Measurements from ENCODE around the gene ZNF263. TPM values are rescaled to one million over a fixed set of nuclear protein-coding genes. Genes with fewer than 3 reads are reported as not detected.

The ZNF263 gene
- total RNA-seq, 1 experiment from 2014 or later: 29.5 TPM

GRCh38 chr16:3327514-3327913, 44.2 kb downstream of the ZNF263 start:
- Mint-ChIP-seq H3K27me3 (ENCODE audit: low read depth) (peaks cover 30% of the 10 kb centered on the region), H3K36me3 (peaks cover 2% of the 10 kb centered on the region; the same call in 1 of the 2 replicates), H3K9me3 (peaks cover 36% of the 10 kb centered on the region), H3K27ac (no peak overlapping the region), H3K4me3 (no peak overlapping the region), H3K4me1 (no peaks in the 10 kb centered on the region)
- POLR2A ChIA-PET: no interaction called here
- ATAC-seq (no peak), DNase-seq (ENCODE audit: low spot score) (no peak)
- TF ChIP-seq ZNF423 (CRISPR knock-in tag; IDR thresholded peaks at IDR 0.05) (no peak), ZNF317 (CRISPR knock-in tag; IDR thresholded peaks at IDR 0.05; ENCODE audit: borderline replicate concordance, low read depth) (no peak), ZNF232 (CRISPR knock-in tag; IDR thresholded peaks at IDR 0.05) (no peak), CREB1 (CRISPR knock-in tag; IDR thresholded peaks at IDR 0.05) (no peak), E2F1 (CRISPR knock-in tag; IDR thresholded peaks at IDR 0.05) (no peak), KAT7 (CRISPR knock-in tag; IDR thresholded peaks at IDR 0.05; ENCODE audit: borderline replicate concordance) (no peak), TEAD1 (CRISPR knock-in tag; IDR thresholded peaks at IDR 0.05) (no peak), TP53 (CRISPR knock-in tag; IDR thresholded peaks at IDR 0.05) (no peak), SMAD3 (CRISPR knock-in tag; IDR thresholded peaks at IDR 0.05; ENCODE audit: borderline replicate concordance) (no peak), ATF1 (CRISPR knock-in tag; IDR thresholded peaks at IDR 0.05) (no peak), NFATC4 (CRISPR knock-in tag; IDR thresholded peaks at IDR 0.05) (no peak)
- TF ChIP-seq, protein P1, sequence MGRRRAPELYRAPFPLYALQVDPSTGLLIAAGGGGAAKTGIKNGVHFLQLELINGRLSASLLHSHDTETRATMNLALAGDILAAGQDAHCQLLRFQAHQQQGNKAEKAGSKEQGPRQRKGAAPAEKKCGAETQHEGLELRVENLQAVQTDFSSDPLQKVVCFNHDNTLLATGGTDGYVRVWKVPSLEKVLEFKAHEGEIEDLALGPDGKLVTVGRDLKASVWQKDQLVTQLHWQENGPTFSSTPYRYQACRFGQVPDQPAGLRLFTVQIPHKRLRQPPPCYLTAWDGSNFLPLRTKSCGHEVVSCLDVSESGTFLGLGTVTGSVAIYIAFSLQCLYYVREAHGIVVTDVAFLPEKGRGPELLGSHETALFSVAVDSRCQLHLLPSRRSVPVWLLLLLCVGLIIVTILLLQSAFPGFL (CRISPR knock-in tag; IDR thresholded peaks at IDR 0.05; ENCODE audit: borderline replicate concordance): no peak
- TF ChIP-seq, protein P2, sequence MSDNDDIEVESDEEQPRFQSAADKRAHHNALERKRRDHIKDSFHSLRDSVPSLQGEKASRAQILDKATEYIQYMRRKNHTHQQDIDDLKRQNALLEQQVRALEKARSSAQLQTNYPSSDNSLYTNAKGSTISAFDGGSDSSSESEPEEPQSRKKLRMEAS (CRISPR knock-in tag; IDR thresholded peaks at IDR 0.05): no peak
- TF ChIP-seq, protein P3, sequence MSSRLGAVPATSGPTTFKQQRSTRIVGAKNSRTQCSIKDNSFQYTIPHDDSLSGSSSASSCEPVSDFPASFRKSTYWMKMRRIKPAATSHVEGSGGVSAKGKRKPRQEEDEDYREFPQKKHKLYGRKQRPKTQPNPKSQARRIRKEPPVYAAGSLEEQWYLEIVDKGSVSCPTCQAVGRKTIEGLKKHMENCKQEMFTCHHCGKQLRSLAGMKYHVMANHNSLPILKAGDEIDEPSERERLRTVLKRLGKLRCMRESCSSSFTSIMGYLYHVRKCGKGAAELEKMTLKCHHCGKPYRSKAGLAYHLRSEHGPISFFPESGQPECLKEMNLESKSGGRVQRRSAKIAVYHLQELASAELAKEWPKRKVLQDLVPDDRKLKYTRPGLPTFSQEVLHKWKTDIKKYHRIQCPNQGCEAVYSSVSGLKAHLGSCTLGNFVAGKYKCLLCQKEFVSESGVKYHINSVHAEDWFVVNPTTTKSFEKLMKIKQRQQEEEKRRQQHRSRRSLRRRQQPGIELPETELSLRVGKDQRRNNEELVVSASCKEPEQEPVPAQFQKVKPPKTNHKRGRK (CRISPR knock-in tag; IDR thresholded peaks at IDR 0.05; ENCODE audit: borderline replicate concordance): no peak
- CTCF ChIA-PET: no interaction called here

GRCh38 chr16:3328104-3328503, 44.8 kb downstream of the ZNF263 start:
- POLR2A ChIA-PET: no interaction called here
- no peak for TF ChIP-seq HMGA2 (CRISPR knock-in tag; IDR thresholded peaks at IDR 0.05)
- CTCF ChIA-PET: no interaction called here
- H3K27ac Mint-ChIP-seq: no peak overlapping the region
- no peak for ATAC-seq
- peaks cover 24% of the 10 kb centered on the region for H3K27me3 Mint-ChIP-seq (ENCODE audit: low read depth)
- H3K36me3 Mint-ChIP-seq: peaks cover 2% of the 10 kb centered on the region; the same call in 1 of the 2 replicates
- H3K4me1 Mint-ChIP-seq: no peaks in the 10 kb centered on the region
- DNase-seq (ENCODE audit: low spot score): no peak
- H3K4me3 Mint-ChIP-seq: no peak overlapping the region
- H3K9me3 Mint-ChIP-seq: peaks cover 36% of the 10 kb centered on the region

DNA sequence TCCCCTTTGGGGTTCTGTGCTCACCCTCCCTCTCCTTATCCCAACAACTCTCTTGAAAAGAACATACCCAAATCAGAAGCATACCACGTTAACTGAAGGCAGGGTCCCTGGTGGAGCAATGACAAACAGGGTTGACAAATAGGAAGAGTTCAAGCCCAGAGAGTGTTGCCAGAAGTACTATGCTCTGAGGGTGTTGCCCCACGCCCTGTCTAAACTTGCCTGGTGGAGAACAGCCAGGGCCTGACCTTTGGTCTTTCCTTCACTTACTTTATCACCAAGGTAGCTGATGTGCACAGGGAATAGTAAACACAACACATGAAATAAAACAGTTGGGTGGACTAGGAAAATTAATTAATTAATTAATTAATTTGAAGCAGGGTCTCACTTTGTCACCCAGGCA, 45.4 kb downstream of the ZNF263 start:
- Mint-ChIP-seq H3K27ac (no peak overlapping the region), H3K9me3 (peaks cover 34% of the 10 kb centered on the region), H3K27me3 (ENCODE audit: low read depth) (peaks cover 24% of the 10 kb centered on the region), H3K4me3 (no peak overlapping the region), H3K36me3 (peaks cover 2% of the 10 kb centered on the region; the same call in 1 of the 2 replicates), H3K4me1 (no peaks in the 10 kb centered on the region)
- POLR2A ChIA-PET: no interaction called here
- no peak for DNase-seq (ENCODE audit: low spot score)
- no peak for ATAC-seq
- CTCF ChIA-PET: no interaction called here
- TF ChIP-seq ETV6 (CRISPR knock-in tag; IDR thresholded peaks at IDR 0.05): no peak
- no peak for TF ChIP-seq GABPB1 (CRISPR knock-in tag; IDR thresholded peaks at IDR 0.05)
- no peak for TF ChIP-seq FOXJ3 (CRISPR knock-in tag; IDR thresholded peaks at IDR 0.05; ENCODE audit: borderline replicate concordance)
- no peak for TF ChIP-seq CDX4 (CRISPR knock-in tag; IDR thresholded peaks at IDR 0.05; ENCODE audit: borderline replicate concordance)
- TF ChIP-seq NR2C2 (CRISPR knock-in tag; IDR thresholded peaks at IDR 0.05): no peak
- TF ChIP-seq USF2 (CRISPR knock-in tag; IDR thresholded peaks at IDR 0.05): no peak
- no peak for TF ChIP-seq SP1 (CRISPR knock-in tag; conservative IDR thresholded peaks at IDR 0.05)
- no peak for TF ChIP-seq TEAD4 (CRISPR knock-in tag; IDR thresholded peaks at IDR 0.05)
- TF ChIP-seq CTCF (IDR thresholded peaks at IDR 0.05): no peak
- TF ChIP-seq TCF7 (CRISPR knock-in tag; IDR thresholded peaks at IDR 0.05; ENCODE audit: low read depth): no peak
- TF ChIP-seq RELA (CRISPR knock-in tag; IDR thresholded peaks at IDR 0.05; ENCODE audit: borderline replicate concordance): no peak
- TF ChIP-seq USF1 (CRISPR knock-in tag; IDR thresholded peaks at IDR 0.05): no peak

All from WTC11 (cell line).